ENCODE data around the gene TMEM82.
"Not testable (repeated sequence)": the region's sequence is repeated elsewhere in the genome, so short reads cannot be mapped to it uniquely, and the experiment has no call there.

The TMEM82 gene

GRCh38 chr1:15698201-15698600 is 44.1 kb upstream of the TMEM82 start:
- no peak overlapping the region for H3K27ac ChIP-seq (ENCODE audit: extremely low read depth, low read depth, low read length)
- H3K9me3 ChIP-seq (ENCODE audit: control insufficient read depth, insufficient read depth, low read depth, low read length): no peaks in the 10 kb centered on the region
- TF ChIP-seq ZNF37A (tag by site-specific recombination; IDR thresholded peaks at IDR 0.05) (no peak), ZNF121 (tag by site-specific recombination; IDR thresholded peaks at IDR 0.05) (peak; percentile 88)
- ChIA-PET POLR2A (no interaction called here), CTCF (interaction anchor here (0.6 kb wide), 1 partner anchor 22 kb away, joined by 4 read pairs; no protein-coding TSS in a partner anchor)
- peaks cover 0 to 9% of the 10 kb centered on the region in 2 experiments; a peak in 1 of 3 replicates for H3K36me3 ChIP-seq (ENCODE audit: control insufficient read depth in 2 of 2, insufficient read depth in 1 of 2, low read length in 2 of 2)
- no peaks in the 10 kb centered on the region for H3K4me1 ChIP-seq (ENCODE audit: control insufficient read depth, insufficient read depth, low read length)
- no peak overlapping the region for H3K4me3 ChIP-seq (ENCODE audit: low read depth, low read length)

- H3K9me3 ChIP-seq (ENCODE audit: control insufficient read depth, insufficient read depth, low read depth, low read length); H3K4me3 ChIP-seq (ENCODE audit: low read depth, low read length); POLR2A ChIA-PET; H3K27ac ChIP-seq (ENCODE audit: extremely low read depth, low read depth, low read length); CTCF ChIA-PET; H3K36me3 ChIP-seq (ENCODE audit: control insufficient read depth in 2 of 2, insufficient read depth in 1 of 2, low read length in 2 of 2); H3K4me1 ChIP-seq (ENCODE audit: control insufficient read depth, insufficient read depth, low read length): not testable (repeated sequence)
- peak; percentile 84; the same call in 1 of the 2 replicates for TF ChIP-seq ZNF280D (tag by site-specific recombination; IDR thresholded peaks at IDR 0.05)
- peak; percentile 100 for TF ChIP-seq ZNF146 (tag by site-specific recombination; IDR thresholded peaks at IDR 0.05)
- TF ChIP-seq ZNF580 (tag by site-specific recombination; IDR thresholded peaks at IDR 0.05): peak; percentile 89
Observed at GRCh38 chr1:15699321-15699720, 43.0 kb upstream of the TMEM82 start.

GRCh38 chr1:15700508-15700907 is 41.8 kb upstream of the TMEM82 start:
- ChIA-PET CTCF (no interaction called here), POLR2A (no interaction called here)
- no peak overlapping the region for H3K4me3 ChIP-seq (ENCODE audit: low read depth, low read length)
- H3K9me3 ChIP-seq (ENCODE audit: control insufficient read depth, insufficient read depth, low read depth, low read length): no peaks in the 10 kb centered on the region
- H3K36me3 ChIP-seq (ENCODE audit: control insufficient read depth in 2 of 2, insufficient read depth in 1 of 2, low read length in 2 of 2): peaks cover 0 to 17% of the 10 kb centered on the region in 2 experiments; a peak in 2 of 3 replicates
- H3K4me1 ChIP-seq (ENCODE audit: control insufficient read depth, insufficient read depth, low read length): no peaks in the 10 kb centered on the region
- TF ChIP-seq ZNF324 (tag by site-specific recombination; IDR thresholded peaks at IDR 0.05) (no peak), TRIM28 (IDR thresholded peaks at IDR 0.05; ENCODE audit: borderline replicate concordance, low read length) (no peak), ZNF768 (tag by site-specific recombination; IDR thresholded peaks at IDR 0.05) (no peak), ZNF645 (tag by site-specific recombination; IDR thresholded peaks at IDR 0.05) (no peak), HOXD13 (CRISPR knock-in tag; IDR thresholded peaks at IDR 0.05; ENCODE audit: borderline replicate concordance) (no peak), OSR2 (tag by site-specific recombination; IDR thresholded peaks at IDR 0.05) (no peak), SP7 (tag by site-specific recombination; IDR thresholded peaks at IDR 0.05) (no peak), ZNF792 (tag by site-specific recombination; IDR thresholded peaks at IDR 0.05) (no peak), ZNF837 (tag by site-specific recombination; IDR thresholded peaks at IDR 0.05) (no peak), ZBTB49 (tag by site-specific recombination; IDR thresholded peaks at IDR 0.05; ENCODE audit: low read depth) (no peak), ZNF629 (tag by site-specific recombination; IDR thresholded peaks at IDR 0.05) (no peak), ZNF10 (tag by site-specific recombination; IDR thresholded peaks at IDR 0.05) (no peak), ZBTB8A (tag by site-specific recombination; IDR thresholded peaks at IDR 0.05) (no peak), ZNF501 (tag by site-specific recombination; IDR thresholded peaks at IDR 0.05) (no peak), REPIN1 (tag by site-specific recombination; IDR thresholded peaks at IDR 0.05; ENCODE audit: low read depth) (no peak)
- no peak overlapping the region for H3K27ac ChIP-seq (ENCODE audit: extremely low read depth, low read depth, low read length)
